Testis (tissue), 3 donors: ENCODE results near the gene ERGIC3. TPM values are rescaled to one million over a fixed set of nuclear protein-coding genes. Genes with fewer than 3 reads are reported as not detected.
A peak's percentile ranks its signal among the peaks of the same experiment; 100 is the strongest.

ENCODE experiments used
- DNase-seq: peaks from one replicate; pipeline ENCODE4 v3.0.0-alpha.2; 2019
- H3K27ac ChIP-seq, 2 donors: fragments of 200-600 bp; sonication (generic); one replicate each; pipeline ENCODE4 v1.5.1; 2019
- H3K27me3 ChIP-seq: fragments of 200-600 bp; sonication (generic); one replicate; pipeline ENCODE4 v1.5.1; 2019
- H3K36me3 ChIP-seq: fragments of 200-600 bp; sonication (generic); one replicate; pipeline ENCODE4 v1.5.1; 2017; ENCODE audit warnings: low read depth; ENCODE audit errors: missing control alignments
- H3K4me1 ChIP-seq: fragments of 200-600 bp; sonication (generic); one replicate; pipeline ENCODE4 v1.5.1; 2019
- H3K4me3 ChIP-seq, 2 donors: fragments of 200-600 bp; sonication (generic); one replicate each; pipeline ENCODE4 v1.5.1; 2017 to 2019
- H3K9me3 ChIP-seq: fragments of 200-600 bp; sonication (generic); one replicate; pipeline ENCODE4 v1.5.1; 2017
- CTCF ChIP-seq, 3 experiments: fragments of 450-650 bp in 2 of 3; fragments of 200-600 bp in 1 of 3; sonication (generic) in 1 of 3; IDR thresholded peaks; one replicate each; pipeline ENCODE4 v1.5.1; 2016 to 2019; ENCODE audit warnings: antibody characterized with exemption in 3 of 3, mild to moderate bottlenecking in 2 of 3, moderate library complexity in 1 of 3
- POLR2A ChIP-seq: fragments of 450-650 bp; IDR thresholded peaks from one replicate; pipeline ENCODE4 v1.6.1; 2017; ENCODE audit warnings: antibody characterized with exemption, mild to moderate bottlenecking, moderate library complexity
- WGBS, 2 donors: methylation state at CpG; one replicate each; pipeline ENCODE4 v1.1.5; 2018; 5-methylcytosine and 5-hydroxymethylcytosine counted together
- intact Hi-C: fragments of 100-400 bp; cut with DNase I; formaldehyde crosslinking; loops from one replicate; pipeline ENCODE4 v1.15.1; 2023; ENCODE audit warnings: low total_unique reads
- polyA plus RNA-seq: library from polyadenylated mRNA; stranded (reverse); fragments of 350-450 nt; fragmentation: Illumina TruSeq; extraction: RNeasy Lipid Tissue Mini Kit (QIAGEN cat#74804); gene quantifications from one replicate; pipeline ENCODE4 v1.2.3, GENCODE V29; 2014; ENCODE audit warnings: low read depth, low replicate concordance; ENCODE audit not compliant: insufficient read depth
- total RNA-seq, 2 donors: library from RNA; depleted of rRNA; stranded (reverse); fragments of >200 nt; gene quantifications; one replicate each; pipeline ENCODE4 v1.2.3, GENCODE V29; 2016

The ERGIC3 gene
- total and polyA plus RNA-seq, 3 donors from 2014 or later = 337 to 493 (median 338) TPM

GRCh38 chr20:35510951-35511735 is 30.7 kb upstream of the ERGIC3 start:
- H3K36me3 ChIP-seq = no peaks in the 10 kb centered on the region
- no peak for DNase-seq
- H3K27me3 ChIP-seq = no peaks in the 10 kb centered on the region
- WGBS, 2 donors = 81 to 86% methylated on average over 8 to 12 of the region's 12 CpGs
- H3K9me3 ChIP-seq = no peaks in the 10 kb centered on the region
- H3K4me3 ChIP-seq = no peak overlapping the region
- intact Hi-C loops = no loop called here
- H3K4me1 ChIP-seq = no peaks in the 10 kb centered on the region
- no peak overlapping the region for H3K27ac ChIP-seq
- TF ChIP-seq POLR2A = no peak
- no peak for TF ChIP-seq CTCF (IDR thresholded peaks at IDR 0.05)

GRCh38 chr20:35511814-35512420 is 30.0 kb upstream of the ERGIC3 start:
- no peak overlapping the region for H3K27ac ChIP-seq
- 86 to 93% methylated on average over 2 of the region's 2 CpGs for WGBS, 2 donors
- DNase-seq = peak; percentile 33
- H3K36me3 ChIP-seq = no peaks in the 10 kb centered on the region
- no peak overlapping the region for H3K4me3 ChIP-seq
- no peaks in the 10 kb centered on the region for H3K9me3 ChIP-seq
- TF ChIP-seq CTCF (IDR thresholded peaks at IDR 0.05) (peak in 2 of 3 experiments; percentile 51 to 66), POLR2A (no peak)
- no peaks in the 10 kb centered on the region for H3K27me3 ChIP-seq
- intact Hi-C loops = no loop called here
- H3K4me1 ChIP-seq = no peaks in the 10 kb centered on the region

- intact Hi-C loops = no loop called here
- DNase-seq = no peak
- no peaks in the 10 kb centered on the region for H3K9me3 ChIP-seq
- H3K36me3 ChIP-seq = no peaks in the 10 kb centered on the region
- H3K4me3 ChIP-seq = no peak overlapping the region
- no peaks in the 10 kb centered on the region for H3K4me1 ChIP-seq
- H3K27me3 ChIP-seq = no peaks in the 10 kb centered on the region
- no peak overlapping the region for H3K27ac ChIP-seq
- WGBS, 2 donors = 66 to 77% methylated on average over 9 to 11 of the region's 11 CpGs
- TF ChIP-seq CTCF (IDR thresholded peaks at IDR 0.05) = no peak
- TF ChIP-seq POLR2A = no peak
Observed at GRCh38 chr20:35514371-35514932, 27.4 kb upstream of the ERGIC3 start.

- 91 to 97% methylated on average over 4 of the region's 4 CpGs for WGBS, 2 donors
- Histone ChIP-seq H3K27ac (no peak overlapping the region), H3K27me3 (no peaks in the 10 kb centered on the region), H3K4me1 (no peaks in the 10 kb centered on the region), H3K4me3 (no peak overlapping the region), H3K9me3 (no peaks in the 10 kb centered on the region), H3K36me3 (no peaks in the 10 kb centered on the region)
- no peak for TF ChIP-seq CTCF (IDR thresholded peaks at IDR 0.05)
- TF ChIP-seq POLR2A = no peak
- intact Hi-C loops = no loop called here
- no peak for DNase-seq
Observed at GRCh38 chr20:35515341-35515740, 26.5 kb upstream of the ERGIC3 start.
